Karpas-422 (cell line): ENCODE results near the gene PIGP. TPM values are rescaled to one million over a fixed set of nuclear protein-coding genes. Genes with fewer than 3 reads are reported as not detected.

ENCODE experiments used
- small RNA-seq: library from RNA; depleted of rRNA; stranded (forward); fragments of <200 nt; gene quantifications from one replicate; pipeline ENCODE3, GENCODE V24; 2014
- total RNA-seq: library from RNA; depleted of rRNA; stranded (reverse); fragments of >200 nt; shearing (Covaris generic); gene quantifications from 2 replicates; pipeline ENCODE4 v1.2.3, GENCODE V29; 2014; ENCODE audit warnings: low replicate concordance; rRNA removed

PIGP gene
- total RNA-seq, 1 experiment from 2014 or later, result 63.1 TPM

Small RNAs within 50 kb of the gene (small RNA-seq; reads per million reads assigned to genes)
- not detected for gene RNU6-696P

Other genes with a start within 250 kb of the PIGP start
- 36.2 and 55.9 TPM in 2 replicates for gene HLCS, start 106.4 kb downstream of the PIGP start, total RNA-seq
- not detected in 2 replicates for gene RIPPLY3, start 66.4 kb downstream of the PIGP start, total RNA-seq
- 204 and 298 TPM in 2 replicates for gene TTC3, start 183 bp upstream of the PIGP start, total RNA-seq
- gene VPS26C, start 194.3 kb upstream of the PIGP start, total RNA-seq, result 36.7 and 43.2 TPM in 2 replicates